Neural cell (in vitro differentiated cells): Measurements from ENCODE around the gene PIK3C2G. TPM values are rescaled to one million over a fixed set of nuclear protein-coding genes. Genes with fewer than 3 reads are reported as not detected.

Experiments
- H2AFZ ChIP-seq: fragments of 200-600, 300-800 bp; sonication (generic), shearing (Covaris generic); 2 replicates; pipeline ENCODE4 v1.6.0; 2014; ENCODE audit warnings: low read depth, mild to moderate bottlenecking, antibody characterized with exemption, low read length, moderate library complexity
- H3F3A ChIP-seq: fragments of 200-600 bp; shearing (Covaris generic); 2 replicates; pipeline ENCODE4 v1.6.1; 2016; ENCODE audit warnings: mild to moderate bottlenecking, moderate library complexity, mixed read lengths, antibody characterized with exemption, low read length; ENCODE audit not compliant: insufficient read depth, poor library complexity, severe bottlenecking
- H3K27ac ChIP-seq: fragments of 200-600, 300-800 bp; sonication (generic), shearing (Covaris generic); 2 replicates; pipeline ENCODE4 v1.5.1; 2014; ENCODE audit warnings: mild to moderate bottlenecking, low read length, moderate library complexity
- H3K27me3 ChIP-seq: fragments of 300-800, 200-600 bp; sonication (generic), shearing (Covaris generic); 2 replicates; pipeline ENCODE4 v1.6.0; 2014; ENCODE audit warnings: mild to moderate bottlenecking, low read depth, low read length, moderate library complexity; ENCODE audit not compliant: insufficient read depth
- H3K36me3 ChIP-seq: fragments of 300-800, 200-600 bp; sonication (generic), shearing (Covaris generic); 2 replicates; pipeline ENCODE4 v1.5.1; 2014; ENCODE audit warnings: mild to moderate bottlenecking, antibody characterized with exemption, low read length, moderate library complexity; ENCODE audit not compliant: insufficient read depth
- H3K4me2 ChIP-seq: fragments of 300-800, 200-600 bp; sonication (generic), shearing (Covaris generic); 2 replicates; pipeline ENCODE4 v1.6.0; 2014; ENCODE audit warnings: mild to moderate bottlenecking, low read length
- H3K4me3 ChIP-seq: fragments of 300-800, 200-600 bp; sonication (generic), shearing (Covaris generic); 2 replicates; pipeline ENCODE4 v1.5.1; 2014; ENCODE audit warnings: mild to moderate bottlenecking, low read length, moderate library complexity
- H3K79me2 ChIP-seq: fragments of 200-600 bp; shearing (Covaris generic); replicated peaks from 2 replicates; pipeline ENCODE4 v1.6.0; 2014; ENCODE audit warnings: mild to moderate bottlenecking, low read length, moderate library complexity; ENCODE audit not compliant: insufficient read depth
- H3K9ac ChIP-seq: fragments of 300-800, 200-600 bp; sonication (generic), shearing (Covaris generic); 2 replicates; pipeline ENCODE4 v1.6.1; 2016; ENCODE audit warnings: mild to moderate bottlenecking, low read length, mixed read lengths
- H3K9me2 ChIP-seq: fragments of 200-600 bp; shearing (Covaris generic); 2 replicates; pipeline ENCODE4 v1.6.1; 2016; ENCODE audit warnings: mild to moderate bottlenecking, low read length, mixed read lengths; ENCODE audit not compliant: insufficient read depth
- H3K9me3 ChIP-seq: fragments of 200-600, 300-800 bp; sonication (generic), shearing (Covaris generic); 2 replicates; pipeline ENCODE4 v1.6.1; 2016; ENCODE audit warnings: mild to moderate bottlenecking, mixed run types, low read length, moderate library complexity, mixed read lengths
- H4K20me1 ChIP-seq: fragments of 200-600 bp; shearing (Covaris generic); 2 replicates; pipeline ENCODE4 v1.6.1; 2016; ENCODE audit warnings: mild to moderate bottlenecking, mixed run types; ENCODE audit not compliant: insufficient read depth
- EP300 ChIP-seq: fragments of 450-650 bp; conservative IDR thresholded peaks from 2 replicates; pipeline ENCODE4 v1.6.1; 2014; ENCODE audit warnings: antibody characterized with exemption, mild to moderate bottlenecking, moderate library complexity; ENCODE audit not compliant: poor library complexity, severe bottlenecking
- EZH2 ChIP-seq: fragments of 200-600, 300-800 bp; shearing (Covaris generic), sonication (generic); IDR thresholded peaks from 2 replicates; pipeline ENCODE4 v1.6.1; 2014; ENCODE audit warnings: antibody characterized with exemption, low read length, borderline replicate concordance, mild to moderate bottlenecking; ENCODE audit not compliant: insufficient read depth, poor library complexity, severe bottlenecking
- MXI1 ChIP-seq: fragments of 450-650 bp; conservative IDR thresholded peaks from 2 replicates; pipeline ENCODE4 v1.6.1; 2014; ENCODE audit warnings: antibody characterized with exemption, mild to moderate bottlenecking; ENCODE audit not compliant: poor library complexity, severe bottlenecking
- POLR2AphosphoS5 ChIP-seq: IDR thresholded peaks from 2 replicates; pipeline ENCODE4 v1.6.1; 2012
- RAD21 ChIP-seq: fragments of 450-650 bp; conservative IDR thresholded peaks from 2 replicates; pipeline ENCODE4 v1.6.1; 2014; ENCODE audit warnings: antibody characterized with exemption, mild to moderate bottlenecking, moderate library complexity
- SMC3 ChIP-seq: fragments of 450-650 bp; conservative IDR thresholded peaks from 2 replicates; pipeline ENCODE4 v1.6.1; 2014; ENCODE audit warnings: antibody characterized with exemption, mild to moderate bottlenecking, moderate library complexity; ENCODE audit not compliant: poor library complexity
- TAF1 ChIP-seq: IDR thresholded peaks from 2 replicates; pipeline ENCODE4 v1.6.1; 2012; ENCODE audit warnings: low read depth
- polyA plus RNA-seq: library from polyadenylated mRNA; depleted of rRNA; stranded (reverse); fragments of >200 nt; gene quantifications from 2 replicates; pipeline ENCODE4 v1.2.3, GENCODE V29; 2014
- TF ChIP-seq, protein P1 (sequence below): IDR thresholded peaks from 2 replicates; pipeline ENCODE4 v1.6.1; 2012; ENCODE audit warnings: borderline replicate concordance
- TF ChIP-seq, protein P2 (sequence below): fragments of 450-650 bp; IDR thresholded peaks from 2 replicates; pipeline ENCODE4 v1.5.1; 2014; ENCODE audit warnings: antibody characterized with exemption, mild to moderate bottlenecking, moderate library complexity; ENCODE audit not compliant: poor library complexity, severe bottlenecking

The PIK3C2G gene
- polyA plus RNA-seq, 1 donor from 2014 or later: not detected

- TF ChIP-seq SMC3 (no peak), POLR2AphosphoS5 (no peak)
- TF ChIP-seq, protein P1, sequence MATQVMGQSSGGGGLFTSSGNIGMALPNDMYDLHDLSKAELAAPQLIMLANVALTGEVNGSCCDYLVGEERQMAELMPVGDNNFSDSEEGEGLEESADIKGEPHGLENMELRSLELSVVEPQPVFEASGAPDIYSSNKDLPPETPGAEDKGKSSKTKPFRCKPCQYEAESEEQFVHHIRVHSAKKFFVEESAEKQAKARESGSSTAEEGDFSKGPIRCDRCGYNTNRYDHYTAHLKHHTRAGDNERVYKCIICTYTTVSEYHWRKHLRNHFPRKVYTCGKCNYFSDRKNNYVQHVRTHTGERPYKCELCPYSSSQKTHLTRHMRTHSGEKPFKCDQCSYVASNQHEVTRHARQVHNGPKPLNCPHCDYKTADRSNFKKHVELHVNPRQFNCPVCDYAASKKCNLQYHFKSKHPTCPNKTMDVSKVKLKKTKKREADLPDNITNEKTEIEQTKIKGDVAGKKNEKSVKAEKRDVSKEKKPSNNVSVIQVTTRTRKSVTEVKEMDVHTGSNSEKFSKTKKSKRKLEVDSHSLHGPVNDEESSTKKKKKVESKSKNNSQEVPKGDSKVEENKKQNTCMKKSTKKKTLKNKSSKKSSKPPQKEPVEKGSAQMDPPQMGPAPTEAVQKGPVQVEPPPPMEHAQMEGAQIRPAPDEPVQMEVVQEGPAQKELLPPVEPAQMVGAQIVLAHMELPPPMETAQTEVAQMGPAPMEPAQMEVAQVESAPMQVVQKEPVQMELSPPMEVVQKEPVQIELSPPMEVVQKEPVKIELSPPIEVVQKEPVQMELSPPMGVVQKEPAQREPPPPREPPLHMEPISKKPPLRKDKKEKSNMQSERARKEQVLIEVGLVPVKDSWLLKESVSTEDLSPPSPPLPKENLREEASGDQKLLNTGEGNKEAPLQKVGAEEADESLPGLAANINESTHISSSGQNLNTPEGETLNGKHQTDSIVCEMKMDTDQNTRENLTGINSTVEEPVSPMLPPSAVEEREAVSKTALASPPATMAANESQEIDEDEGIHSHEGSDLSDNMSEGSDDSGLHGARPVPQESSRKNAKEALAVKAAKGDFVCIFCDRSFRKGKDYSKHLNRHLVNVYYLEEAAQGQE: no peak
- Histone ChIP-seq H3K27ac (no peak overlapping the region), H3F3A (no peaks in the 10 kb centered on the region), H2AFZ (no peak overlapping the region), H3K4me3 (no peak overlapping the region), H3K27me3 (no peaks in the 10 kb centered on the region), H3K9ac (no peak overlapping the region), H3K4me2 (no peak overlapping the region), H3K9me2 (no peaks in the 10 kb centered on the region), H4K20me1 (no peaks in the 10 kb centered on the region), H3K9me3 (no peaks in the 10 kb centered on the region), H3K79me2 (no peaks in the 10 kb centered on the region), H3K36me3 (no peaks in the 10 kb centered on the region)
These were observed 174.9 kb downstream of the PIK3C2G start for GRCh38 chr12:18436170-18436569.

DNA sequence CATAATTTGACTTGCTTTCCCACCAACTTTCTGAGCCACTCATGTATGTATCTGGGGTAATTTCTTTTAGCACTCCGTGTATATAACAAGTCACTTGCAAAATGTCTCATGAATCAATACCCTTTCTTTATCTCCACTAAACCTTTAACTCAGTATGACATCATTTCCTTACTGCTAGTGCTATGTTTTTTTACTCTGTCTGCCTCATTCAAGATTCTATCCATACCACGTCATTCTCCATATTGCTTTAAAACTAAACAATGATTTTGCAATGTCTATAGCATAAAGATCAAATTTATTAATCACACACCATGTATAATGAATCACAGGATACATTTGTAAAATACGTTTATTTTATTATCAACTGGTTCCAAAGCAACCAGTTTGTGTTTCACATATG lies 178.2 kb downstream of the PIK3C2G start:
- Histone ChIP-seq H3K36me3 (no peaks in the 10 kb centered on the region), H3K9ac (no peak overlapping the region), H3K27ac (no peak overlapping the region), H3F3A (no peaks in the 10 kb centered on the region), H2AFZ (no peak overlapping the region), H3K4me3 (no peak overlapping the region), H3K79me2 (no peaks in the 10 kb centered on the region), H4K20me1 (no peaks in the 10 kb centered on the region), H3K9me3 (no peaks in the 10 kb centered on the region), H3K9me2 (no peaks in the 10 kb centered on the region), H3K4me2 (no peak overlapping the region), H3K27me3 (no peaks in the 10 kb centered on the region)
- no peak for TF ChIP-seq TAF1
- TF ChIP-seq RAD21: no peak
- TF ChIP-seq SMC3: no peak
- TF ChIP-seq EZH2: no peak
- no peak for TF ChIP-seq MXI1
- TF ChIP-seq, protein P2, sequence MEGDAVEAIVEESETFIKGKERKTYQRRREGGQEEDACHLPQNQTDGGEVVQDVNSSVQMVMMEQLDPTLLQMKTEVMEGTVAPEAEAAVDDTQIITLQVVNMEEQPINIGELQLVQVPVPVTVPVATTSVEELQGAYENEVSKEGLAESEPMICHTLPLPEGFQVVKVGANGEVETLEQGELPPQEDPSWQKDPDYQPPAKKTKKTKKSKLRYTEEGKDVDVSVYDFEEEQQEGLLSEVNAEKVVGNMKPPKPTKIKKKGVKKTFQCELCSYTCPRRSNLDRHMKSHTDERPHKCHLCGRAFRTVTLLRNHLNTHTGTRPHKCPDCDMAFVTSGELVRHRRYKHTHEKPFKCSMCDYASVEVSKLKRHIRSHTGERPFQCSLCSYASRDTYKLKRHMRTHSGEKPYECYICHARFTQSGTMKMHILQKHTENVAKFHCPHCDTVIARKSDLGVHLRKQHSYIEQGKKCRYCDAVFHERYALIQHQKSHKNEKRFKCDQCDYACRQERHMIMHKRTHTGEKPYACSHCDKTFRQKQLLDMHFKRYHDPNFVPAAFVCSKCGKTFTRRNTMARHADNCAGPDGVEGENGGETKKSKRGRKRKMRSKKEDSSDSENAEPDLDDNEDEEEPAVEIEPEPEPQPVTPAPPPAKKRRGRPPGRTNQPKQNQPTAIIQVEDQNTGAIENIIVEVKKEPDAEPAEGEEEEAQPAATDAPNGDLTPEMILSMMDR: no peak
- TF ChIP-seq, protein P1: no peak
- TF ChIP-seq EP300: no peak
- no peak for TF ChIP-seq POLR2AphosphoS5
